Activated gamma-delta T cell treated with anti-CD3 and anti-CD28 coated beads, Interleukin-2, amount 50 U/mL, for 16 hours (primary cell): ENCODE results near the gene RPL18.

Source experiments
- DNase-seq: peaks from one replicate; pipeline ENCODE4 v3.0.0-alpha.2; 2020; ENCODE audit warnings: low read depth

Gene RPL18

GRCh38 chr19:48614436-48615230 is 4.3 kb downstream of the RPL18 start, which contains the start of gene FAM83E:
Gene FAM83E (minus strand): TSS chr19:48615076. CDS start chr19:48613372, 1,704 bp downstream.
- DNase-seq = no peak

GRCh38 chr19:48613852-48614435 is 5.0 kb downstream of the RPL18 start:
- no peak for DNase-seq

DNA sequence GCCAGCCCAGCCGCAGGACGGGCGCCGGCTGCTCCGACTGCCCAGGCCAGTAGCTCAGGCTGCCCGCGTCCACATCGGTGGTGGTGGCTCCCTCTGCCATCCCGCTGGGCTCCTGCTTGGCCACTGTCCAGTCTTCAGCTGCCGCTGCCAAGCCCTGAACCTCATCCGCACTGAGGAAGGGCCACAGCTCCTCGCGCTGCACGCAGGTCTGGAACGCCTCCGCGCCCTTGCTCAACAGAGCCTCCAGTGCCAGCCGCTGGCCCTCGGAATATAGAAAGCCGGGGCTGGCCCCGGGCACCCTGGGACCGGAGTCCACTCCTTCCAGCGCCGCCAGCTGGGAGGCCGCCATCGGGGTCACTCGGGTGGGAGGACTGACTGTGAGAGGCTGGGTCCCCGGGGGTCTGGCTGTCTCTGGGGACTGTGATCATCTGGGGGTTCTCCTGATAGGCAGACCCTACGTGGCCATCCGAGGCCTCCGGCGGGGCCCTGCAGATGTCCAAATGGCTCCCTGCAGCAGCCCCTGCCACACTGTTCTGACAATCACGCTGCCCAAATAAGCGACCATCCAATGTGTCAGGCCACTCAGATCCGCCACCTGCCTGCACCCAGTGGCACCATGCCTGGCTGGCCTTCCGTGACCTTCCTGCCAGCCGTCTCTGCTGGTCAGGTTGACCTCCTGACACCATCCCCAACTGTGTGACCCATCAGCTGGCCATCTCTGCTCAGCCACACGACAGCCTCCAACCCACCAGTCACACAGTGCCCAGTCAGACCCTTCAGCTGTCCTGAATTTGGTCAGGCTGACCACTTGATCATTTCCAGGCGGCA is 5.7 kb downstream of the RPL18 start:
- no peak for DNase-seq

DNA sequence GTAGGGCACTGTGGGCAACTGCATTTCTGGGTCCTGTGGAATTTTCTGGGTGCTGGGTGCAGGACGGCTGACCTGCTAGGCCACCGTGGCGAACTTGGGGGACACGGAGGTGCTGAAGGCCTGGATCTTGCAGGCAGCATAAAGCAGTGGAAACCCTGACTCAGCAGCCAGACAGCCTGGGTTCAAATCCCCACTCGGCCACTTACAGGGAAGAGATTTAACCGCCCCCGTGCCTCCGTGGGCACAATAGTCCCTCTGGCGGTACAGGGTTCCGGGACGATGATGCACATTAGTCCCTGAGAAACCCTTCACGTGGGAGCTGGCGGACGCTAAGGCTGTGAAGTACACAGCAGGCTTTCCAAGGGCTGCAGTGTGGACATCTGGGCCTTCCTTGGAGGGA is 7.1 kb downstream of the RPL18 start:
- DNase-seq = no peak

DNA sequence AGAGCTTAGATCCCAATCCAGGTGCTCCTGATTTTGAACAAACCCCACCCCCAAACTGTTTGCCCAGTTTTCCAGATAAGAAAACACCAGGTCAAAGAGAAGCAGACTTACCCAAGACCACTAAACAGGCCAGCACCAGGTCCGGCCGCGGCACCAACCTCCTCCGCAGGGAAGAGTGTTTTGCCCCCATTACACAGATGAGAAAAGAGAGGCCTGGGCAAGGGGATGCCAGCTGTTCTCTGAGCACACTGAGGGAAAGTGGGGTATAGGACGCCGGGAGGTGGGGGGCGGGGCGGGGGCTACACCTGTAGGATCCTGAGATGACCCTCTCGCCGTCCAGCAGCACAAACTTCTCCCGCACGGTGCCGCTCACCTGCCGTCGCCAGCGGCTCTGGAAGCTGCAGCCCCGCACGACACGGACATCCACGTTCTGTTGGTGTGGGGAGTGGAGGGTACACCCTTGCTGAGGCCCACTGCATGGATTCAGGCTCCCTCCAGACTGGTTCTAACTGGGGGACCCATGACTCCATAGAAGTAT is 9.3 kb downstream of the RPL18 start:
- no peak for DNase-seq

DNA sequence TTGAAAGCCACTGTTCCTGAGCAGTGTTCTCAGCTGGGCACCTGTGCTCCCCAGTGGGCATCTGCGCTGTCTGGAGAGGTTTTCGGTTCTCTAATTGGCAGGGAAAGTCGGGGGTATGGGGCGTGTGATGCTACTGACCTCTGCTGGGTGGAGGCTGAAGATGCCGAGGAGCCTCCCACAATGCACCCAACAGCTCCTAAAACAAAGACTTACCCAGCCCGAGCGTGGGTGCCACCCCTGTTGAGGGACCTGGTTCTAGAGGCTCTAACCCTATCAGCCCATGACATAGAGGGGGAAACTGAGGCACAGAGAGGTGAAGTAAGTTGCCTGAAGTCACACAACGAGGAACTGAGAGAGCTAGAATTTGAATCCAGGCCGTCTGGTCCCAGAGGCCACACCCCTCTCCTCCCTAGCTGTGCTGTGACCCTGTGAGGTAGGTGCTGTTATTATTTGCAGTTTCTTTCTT is 10.1 kb downstream of the RPL18 start:
- no peak for DNase-seq

DNA sequence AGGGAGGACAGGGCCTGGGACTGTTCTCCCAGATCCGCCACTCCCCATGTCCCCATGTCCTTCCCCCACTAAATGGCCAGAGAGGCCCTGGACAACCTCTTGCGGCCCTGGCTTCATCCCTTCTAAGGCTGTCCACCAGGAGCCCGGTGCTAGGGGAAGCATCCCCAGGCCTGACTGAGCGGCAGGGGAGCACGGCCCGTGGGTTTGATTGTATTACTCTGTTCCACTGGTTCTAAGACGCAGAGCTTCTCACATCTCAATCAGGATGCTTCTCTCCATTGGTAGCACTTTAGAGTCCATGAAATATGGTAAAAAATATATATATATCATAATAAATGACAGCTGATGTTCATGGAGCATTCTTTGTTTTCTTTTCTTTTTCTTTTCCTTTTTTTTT is 11.6 kb downstream of the RPL18 start:
- no peak for DNase-seq

- no peak for DNase-seq
These were observed 12.3 kb downstream of the RPL18 start, which contains the start of gene SPACA4 for GRCh38 chr19:48606463-48607358. Gene SPACA4 (plus strand): TSS chr19:48606742. CDS start chr19:48606979, 237 bp downstream.

- no peak for DNase-seq
These were observed 15.1 kb downstream of the RPL18 start for GRCh38 chr19:48603850-48604249.

DNA sequence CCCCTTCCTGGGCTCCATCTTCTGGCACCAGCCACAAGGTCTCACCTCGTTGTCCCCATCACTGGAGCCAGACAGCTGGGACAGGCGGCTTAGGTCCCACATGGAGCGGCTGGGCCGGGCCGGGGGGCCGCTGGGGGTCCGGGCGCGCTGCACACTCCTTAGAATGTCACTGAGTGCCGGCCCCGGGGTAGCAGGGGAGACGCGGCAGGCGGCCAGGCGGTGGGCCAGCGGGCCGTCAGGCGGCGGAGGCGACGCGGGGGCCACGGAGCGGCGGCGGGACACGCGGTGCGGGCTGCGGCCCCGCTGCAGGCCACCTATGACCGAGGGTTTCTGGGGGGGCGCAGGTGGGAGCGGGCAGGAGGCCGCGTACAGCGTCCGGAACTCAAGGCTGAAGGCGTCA is 15.5 kb downstream of the RPL18 start:
- no peak for DNase-seq

DNA sequence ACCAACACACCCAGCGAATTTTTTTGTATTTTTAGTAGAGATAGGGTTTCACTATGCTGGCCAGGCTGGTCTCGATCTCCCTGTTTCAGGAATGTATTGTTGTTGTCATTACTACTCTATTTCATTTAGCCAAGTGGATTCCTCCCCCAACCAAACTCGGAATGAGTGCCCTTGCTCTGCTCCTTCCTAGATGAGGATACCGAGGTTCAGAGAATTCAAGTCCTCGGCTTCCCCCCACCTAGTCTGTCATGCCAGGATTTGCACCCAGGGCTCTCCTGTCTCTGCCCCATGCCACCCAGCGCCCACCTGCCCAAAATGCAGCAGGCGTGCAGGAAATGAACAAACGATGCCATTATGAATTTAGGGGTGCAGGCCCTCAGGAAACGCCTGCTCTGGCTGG is 16.0 kb downstream of the RPL18 start:
- no peak for DNase-seq

DNA sequence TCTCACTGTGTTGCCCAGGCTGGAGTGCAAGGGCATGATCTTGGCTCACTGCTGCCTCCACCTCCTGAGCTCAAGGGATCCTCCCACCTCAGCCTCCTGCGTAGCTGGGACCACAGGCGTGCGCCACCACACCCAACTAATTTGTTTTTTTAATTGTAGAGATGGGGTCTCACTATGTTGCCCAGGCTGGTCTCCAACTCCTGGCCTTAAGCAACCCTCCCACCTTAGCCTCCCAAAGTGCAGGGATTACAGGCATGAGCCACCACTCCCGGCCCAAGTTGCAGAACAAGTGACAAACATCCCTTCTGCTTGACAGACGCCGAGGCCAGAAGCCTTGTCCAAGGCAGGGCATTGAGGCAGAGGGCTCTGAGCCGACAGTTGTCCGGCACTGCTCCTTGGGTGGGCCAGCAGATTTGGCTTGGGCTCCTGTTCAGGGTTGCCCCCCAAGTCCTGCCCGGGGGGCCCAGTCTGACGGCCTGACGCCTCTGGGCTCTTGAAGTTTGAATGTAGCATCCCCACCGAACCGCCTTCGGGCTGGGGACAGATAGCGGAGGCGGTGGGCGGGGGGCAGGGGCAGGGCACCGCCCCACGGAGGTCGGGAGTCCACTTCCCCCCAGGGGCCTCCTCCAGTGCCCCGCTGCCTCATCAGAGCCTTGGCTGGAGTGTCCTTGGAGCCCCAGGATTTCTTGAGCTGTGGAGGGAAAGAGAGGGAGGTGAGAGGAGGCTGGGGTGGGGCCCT is 18.1 kb downstream of the RPL18 start:
- no peak for DNase-seq

- no peak for DNase-seq
These were observed 19.8 kb downstream of the RPL18 start for GRCh38 chr19:48598996-48599700.

DNA sequence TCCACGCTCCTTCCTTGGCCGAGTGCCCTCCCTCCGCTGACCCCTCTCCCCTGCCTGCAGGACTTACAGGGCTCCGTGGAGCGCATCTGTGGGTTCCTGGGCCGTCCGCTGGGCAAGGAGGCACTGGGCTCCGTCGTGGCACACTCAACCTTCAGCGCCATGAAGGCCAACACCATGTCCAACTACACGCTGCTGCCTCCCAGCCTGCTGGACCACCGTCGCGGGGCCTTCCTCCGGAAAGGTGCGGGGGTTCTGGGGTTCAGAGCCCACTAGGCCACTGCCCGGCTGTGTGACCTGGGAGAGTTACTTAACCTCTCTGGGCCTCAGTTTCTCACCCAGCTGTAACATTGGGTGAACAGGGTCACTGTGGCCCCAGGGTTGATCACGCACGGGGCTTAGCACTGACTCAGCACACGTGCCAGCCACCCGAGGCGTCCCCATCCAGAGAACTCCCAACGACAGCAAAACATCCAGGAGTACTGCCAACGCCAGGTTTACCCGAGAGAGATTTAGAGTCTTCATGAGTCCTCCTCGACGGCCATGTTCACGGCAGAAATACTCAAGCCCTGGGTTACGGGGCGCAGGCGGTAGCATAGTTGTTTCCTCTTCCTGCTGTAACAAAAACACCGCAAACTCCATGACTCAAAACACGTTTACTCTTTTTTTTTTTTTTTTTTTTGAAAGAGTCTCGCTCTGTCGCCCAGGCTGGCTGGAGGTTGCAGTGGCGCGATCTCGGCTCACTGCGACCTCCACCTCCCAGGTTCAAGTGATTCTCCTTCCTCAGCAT is 22.1 kb downstream of the RPL18 start:
- DNase-seq = no peak

DNA sequence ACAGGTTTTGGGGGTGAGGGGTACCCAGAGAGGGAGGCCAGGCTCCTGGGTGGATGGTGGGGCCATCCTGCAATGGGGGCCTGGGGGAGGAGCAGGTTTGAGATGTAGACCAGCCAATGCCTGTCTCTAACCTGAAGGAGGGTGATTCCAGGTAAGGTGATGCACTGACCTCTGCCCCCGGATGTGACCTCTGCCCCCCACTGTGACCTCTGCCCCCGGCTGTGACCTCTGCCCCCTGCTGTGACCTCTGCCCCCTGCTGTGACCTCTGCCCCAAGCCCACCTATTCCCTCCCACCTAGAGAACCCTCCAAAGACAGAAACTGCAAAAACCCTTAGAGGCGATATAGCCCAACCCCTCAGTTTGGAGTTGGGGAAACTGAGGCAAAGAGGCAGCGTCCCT is 22.7 kb downstream of the RPL18 start:
- no peak for DNase-seq

- no peak for DNase-seq
These were observed 23.1 kb downstream of the RPL18 start for GRCh38 chr19:48595833-48596232.

GRCh38 chr19:48595171-48595570 is 23.8 kb downstream of the RPL18 start:
- no peak for DNase-seq

DNA sequence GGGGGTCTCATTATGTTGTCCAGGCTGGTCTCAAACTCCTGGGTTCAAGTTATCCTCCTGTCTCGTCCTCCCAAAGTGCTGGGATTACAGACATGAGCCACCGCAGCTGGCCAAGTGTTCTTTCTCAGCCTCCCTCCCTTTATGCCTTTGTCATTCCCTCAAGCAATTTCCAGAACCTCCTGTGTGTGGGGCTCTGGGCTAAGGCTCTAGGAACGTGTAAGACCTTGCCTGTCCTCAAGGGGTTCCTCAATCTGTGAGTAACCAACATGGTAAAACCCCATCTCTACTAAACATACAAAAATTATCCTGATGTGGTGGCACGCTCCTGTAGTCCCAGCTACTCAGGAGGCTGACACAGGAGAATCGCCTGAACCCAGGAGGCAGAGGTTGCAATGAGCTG is 28.0 kb downstream of the RPL18 start:
- DNase-seq = no peak
